ENCODE results near the gene C10orf67.

C10orf67 gene

DNA sequence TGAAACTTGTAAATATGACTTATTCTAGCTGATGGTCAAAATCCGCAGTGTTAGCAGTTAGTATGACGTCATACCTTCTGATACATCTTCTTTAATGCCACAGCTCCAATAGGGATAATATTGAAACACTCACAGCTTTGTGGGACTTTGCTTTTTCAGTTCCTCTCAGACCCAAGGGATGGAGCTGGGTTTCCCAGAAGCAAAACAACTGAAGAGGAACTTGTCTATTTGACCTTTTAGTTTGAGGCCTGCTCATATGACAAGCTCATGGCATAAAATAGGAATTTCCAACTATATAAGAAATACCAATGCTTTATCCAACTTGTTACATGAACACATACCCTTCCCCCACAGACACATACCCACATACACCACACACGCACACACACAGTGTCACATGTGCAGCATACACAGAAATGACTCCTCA is 31.6 kb upstream of the C10orf67 start (continued):
- TF ChIP-seq, protein P1, sequence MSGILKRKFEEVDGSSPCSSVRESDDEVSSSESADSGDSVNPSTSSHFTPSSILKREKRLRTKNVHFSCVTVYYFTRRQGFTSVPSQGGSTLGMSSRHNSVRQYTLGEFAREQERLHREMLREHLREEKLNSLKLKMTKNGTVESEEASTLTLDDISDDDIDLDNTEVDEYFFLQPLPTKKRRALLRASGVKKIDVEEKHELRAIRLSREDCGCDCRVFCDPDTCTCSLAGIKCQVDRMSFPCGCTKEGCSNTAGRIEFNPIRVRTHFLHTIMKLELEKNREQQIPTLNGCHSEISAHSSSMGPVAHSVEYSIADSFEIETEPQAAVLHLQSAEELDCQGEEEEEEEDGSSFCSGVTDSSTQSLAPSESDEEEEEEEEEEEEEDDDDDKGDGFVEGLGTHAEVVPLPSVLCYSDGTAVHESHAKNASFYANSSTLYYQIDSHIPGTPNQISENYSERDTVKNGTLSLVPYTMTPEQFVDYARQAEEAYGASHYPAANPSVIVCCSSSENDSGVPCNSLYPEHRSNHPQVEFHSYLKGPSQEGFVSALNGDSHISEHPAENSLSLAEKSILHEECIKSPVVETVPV (CRISPR knock-in tag; IDR thresholded peaks at IDR 0.05), result no peak
- TF ChIP-seq ZNF565 (CRISPR knock-in tag; conservative IDR thresholded peaks at IDR 0.05; ENCODE audit: low read depth) (no peak), ZFP3 (CRISPR knock-in tag; IDR thresholded peaks at IDR 0.05) (no peak), BACH2 (CRISPR knock-in tag; IDR thresholded peaks at IDR 0.05; ENCODE audit: borderline replicate concordance) (no peak), OSR1 (CRISPR knock-in tag; IDR thresholded peaks at IDR 0.05) (no peak), GLIS3 (CRISPR knock-in tag; IDR thresholded peaks at IDR 0.05) (no peak), TCF4 (CRISPR knock-in tag; IDR thresholded peaks at IDR 0.05; ENCODE audit: borderline replicate concordance) (no peak)

DNA sequence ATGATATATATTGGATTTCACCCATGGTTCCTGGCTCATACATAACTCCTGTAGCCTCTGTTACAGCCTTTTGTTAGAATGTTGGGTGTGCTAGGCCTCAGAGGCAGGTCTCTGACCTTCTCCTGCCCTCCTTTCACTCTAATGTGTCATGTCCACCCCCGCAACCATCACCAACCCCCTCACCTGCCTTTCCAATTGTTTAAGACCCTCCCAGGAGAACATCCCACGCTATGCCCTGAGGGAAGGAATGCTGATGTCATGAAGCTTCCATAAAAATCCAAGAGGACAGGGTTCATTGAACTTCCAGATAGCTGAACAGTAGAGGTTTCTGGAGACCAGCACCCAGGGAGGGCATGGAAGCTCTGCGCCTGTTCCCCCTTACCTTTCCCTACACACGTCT is 30.8 kb upstream of the C10orf67 start:
- TF ChIP-seq ZNF565 (CRISPR knock-in tag; conservative IDR thresholded peaks at IDR 0.05; ENCODE audit: low read depth) (no peak), ZNF8 (CRISPR knock-in tag; IDR thresholded peaks at IDR 0.05) (no peak), PPARA (CRISPR knock-in tag; IDR thresholded peaks at IDR 0.05; ENCODE audit: borderline replicate concordance) (no peak), SNAI2 (CRISPR knock-in tag; IDR thresholded peaks at IDR 0.05) (no peak), CSDC2 (CRISPR knock-in tag; IDR thresholded peaks at IDR 0.05) (no peak), OSR1 (CRISPR knock-in tag; IDR thresholded peaks at IDR 0.05) (no peak), TCF4 (CRISPR knock-in tag; IDR thresholded peaks at IDR 0.05; ENCODE audit: borderline replicate concordance) (no peak), ZFP3 (CRISPR knock-in tag; IDR thresholded peaks at IDR 0.05) (no peak), ZFP30 (CRISPR knock-in tag; IDR thresholded peaks at IDR 0.05) (no peak), ARNTL (CRISPR knock-in tag; IDR thresholded peaks at IDR 0.05; ENCODE audit: borderline replicate concordance, low read depth) (no peak), ISL1 (CRISPR knock-in tag; IDR thresholded peaks at IDR 0.05) (no peak), TOX (CRISPR knock-in tag; IDR thresholded peaks at IDR 0.05; ENCODE audit: borderline replicate concordance) (no peak), RARB (CRISPR knock-in tag; IDR thresholded peaks at IDR 0.05) (no peak), ZNF70 (CRISPR knock-in tag; IDR thresholded peaks at IDR 0.05) (no peak), BACH2 (CRISPR knock-in tag; IDR thresholded peaks at IDR 0.05; ENCODE audit: borderline replicate concordance) (no peak)
- TF ChIP-seq, protein P2, sequence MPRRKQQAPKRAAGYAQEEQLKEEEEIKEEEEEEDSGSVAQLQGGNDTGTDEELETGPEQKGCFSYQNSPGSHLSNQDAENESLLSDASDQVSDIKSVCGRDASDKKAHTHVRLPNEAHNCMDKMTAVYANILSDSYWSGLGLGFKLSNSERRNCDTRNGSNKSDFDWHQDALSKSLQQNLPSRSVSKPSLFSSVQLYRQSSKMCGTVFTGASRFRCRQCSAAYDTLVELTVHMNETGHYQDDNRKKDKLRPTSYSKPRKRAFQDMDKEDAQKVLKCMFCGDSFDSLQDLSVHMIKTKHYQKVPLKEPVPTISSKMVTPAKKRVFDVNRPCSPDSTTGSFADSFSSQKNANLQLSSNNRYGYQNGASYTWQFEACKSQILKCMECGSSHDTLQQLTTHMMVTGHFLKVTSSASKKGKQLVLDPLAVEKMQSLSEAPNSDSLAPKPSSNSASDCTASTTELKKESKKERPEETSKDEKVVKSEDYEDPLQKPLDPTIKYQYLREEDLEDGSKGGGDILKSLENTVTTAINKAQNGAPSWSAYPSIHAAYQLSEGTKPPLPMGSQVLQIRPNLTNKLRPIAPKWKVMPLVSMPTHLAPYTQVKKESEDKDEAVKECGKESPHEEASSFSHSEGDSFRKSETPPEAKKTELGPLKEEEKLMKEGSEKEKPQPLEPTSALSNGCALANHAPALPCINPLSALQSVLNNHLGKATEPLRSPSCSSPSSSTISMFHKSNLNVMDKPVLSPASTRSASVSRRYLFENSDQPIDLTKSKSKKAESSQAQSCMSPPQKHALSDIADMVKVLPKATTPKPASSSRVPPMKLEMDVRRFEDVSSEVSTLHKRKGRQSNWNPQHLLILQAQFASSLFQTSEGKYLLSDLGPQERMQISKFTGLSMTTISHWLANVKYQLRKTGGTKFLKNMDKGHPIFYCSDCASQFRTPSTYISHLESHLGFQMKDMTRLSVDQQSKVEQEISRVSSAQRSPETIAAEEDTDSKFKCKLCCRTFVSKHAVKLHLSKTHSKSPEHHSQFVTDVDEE (CRISPR knock-in tag; IDR thresholded peaks at IDR 0.05), result no peak
- TF ChIP-seq, protein P3, sequence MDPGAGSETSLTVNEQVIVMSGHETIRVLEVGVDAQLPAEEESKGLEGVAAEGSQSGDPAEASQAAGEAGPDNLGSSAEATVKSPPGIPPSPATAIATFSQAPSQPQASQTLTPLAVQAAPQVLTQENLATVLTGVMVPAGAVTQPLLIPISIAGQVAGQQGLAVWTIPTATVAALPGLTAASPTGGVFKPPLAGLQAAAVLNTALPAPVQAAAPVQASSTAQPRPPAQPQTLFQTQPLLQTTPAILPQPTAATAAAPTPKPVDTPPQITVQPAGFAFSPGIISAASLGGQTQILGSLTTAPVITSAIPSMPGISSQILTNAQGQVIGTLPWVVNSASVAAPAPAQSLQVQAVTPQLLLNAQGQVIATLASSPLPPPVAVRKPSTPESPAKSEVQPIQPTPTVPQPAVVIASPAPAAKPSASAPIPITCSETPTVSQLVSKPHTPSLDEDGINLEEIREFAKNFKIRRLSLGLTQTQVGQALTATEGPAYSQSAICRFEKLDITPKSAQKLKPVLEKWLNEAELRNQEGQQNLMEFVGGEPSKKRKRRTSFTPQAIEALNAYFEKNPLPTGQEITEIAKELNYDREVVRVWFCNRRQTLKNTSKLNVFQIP (CRISPR knock-in tag; IDR thresholded peaks at IDR 0.05; ENCODE audit: borderline replicate concordance, low read depth), result no peak
- TF ChIP-seq, protein P4, sequence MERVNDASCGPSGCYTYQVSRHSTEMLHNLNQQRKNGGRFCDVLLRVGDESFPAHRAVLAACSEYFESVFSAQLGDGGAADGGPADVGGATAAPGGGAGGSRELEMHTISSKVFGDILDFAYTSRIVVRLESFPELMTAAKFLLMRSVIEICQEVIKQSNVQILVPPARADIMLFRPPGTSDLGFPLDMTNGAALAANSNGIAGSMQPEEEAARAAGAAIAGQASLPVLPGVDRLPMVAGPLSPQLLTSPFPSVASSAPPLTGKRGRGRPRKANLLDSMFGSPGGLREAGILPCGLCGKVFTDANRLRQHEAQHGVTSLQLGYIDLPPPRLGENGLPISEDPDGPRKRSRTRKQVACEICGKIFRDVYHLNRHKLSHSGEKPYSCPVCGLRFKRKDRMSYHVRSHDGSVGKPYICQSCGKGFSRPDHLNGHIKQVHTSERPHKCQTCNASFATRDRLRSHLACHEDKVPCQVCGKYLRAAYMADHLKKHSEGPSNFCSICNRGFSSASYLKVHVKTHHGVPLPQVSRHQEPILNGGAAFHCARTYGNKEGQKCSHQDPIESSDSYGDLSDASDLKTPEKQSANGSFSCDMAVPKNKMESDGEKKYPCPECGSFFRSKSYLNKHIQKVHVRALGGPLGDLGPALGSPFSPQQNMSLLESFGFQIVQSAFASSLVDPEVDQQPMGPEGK (CRISPR knock-in tag; IDR thresholded peaks at IDR 0.05; ENCODE audit: borderline replicate concordance), result no peak
- no peak for ATAC-seq

DNA sequence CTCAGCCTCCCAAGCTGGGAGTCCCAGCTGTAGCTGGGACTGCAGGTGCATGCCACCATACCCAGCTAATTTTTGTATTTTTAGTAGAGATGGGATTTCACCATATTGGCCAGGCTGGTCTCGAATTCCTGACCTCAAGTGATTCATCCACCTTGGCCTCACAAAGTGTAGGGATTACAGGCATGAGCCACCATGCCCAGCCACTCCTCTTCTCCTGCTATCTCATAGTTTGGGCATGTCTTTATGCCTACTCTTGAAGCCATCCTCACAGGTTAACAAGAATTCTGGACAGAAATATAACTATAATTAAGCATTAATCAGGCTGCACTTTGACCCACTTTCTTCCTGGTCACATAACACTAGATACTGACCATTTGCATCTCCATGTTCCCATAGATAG is 28.6 kb upstream of the C10orf67 start:
- no peak for ATAC-seq
- TF ChIP-seq, protein P1 (CRISPR knock-in tag; IDR thresholded peaks at IDR 0.05), result no peak
- TF ChIP-seq ARNTL (CRISPR knock-in tag; IDR thresholded peaks at IDR 0.05; ENCODE audit: borderline replicate concordance, low read depth) (no peak), RARB (CRISPR knock-in tag; IDR thresholded peaks at IDR 0.05) (no peak), ZNF8 (CRISPR knock-in tag; IDR thresholded peaks at IDR 0.05) (no peak), TCF4 (CRISPR knock-in tag; IDR thresholded peaks at IDR 0.05; ENCODE audit: borderline replicate concordance) (no peak), TOX (CRISPR knock-in tag; IDR thresholded peaks at IDR 0.05; ENCODE audit: borderline replicate concordance) (no peak), ZFP3 (CRISPR knock-in tag; IDR thresholded peaks at IDR 0.05) (no peak), ZC3H10 (CRISPR knock-in tag; IDR thresholded peaks at IDR 0.05) (no peak), ZNF565 (CRISPR knock-in tag; conservative IDR thresholded peaks at IDR 0.05; ENCODE audit: low read depth) (no peak), ZNF70 (CRISPR knock-in tag; IDR thresholded peaks at IDR 0.05) (no peak), ZFP30 (CRISPR knock-in tag; IDR thresholded peaks at IDR 0.05) (no peak)
- TF ChIP-seq, protein P3 (CRISPR knock-in tag; IDR thresholded peaks at IDR 0.05; ENCODE audit: borderline replicate concordance, low read depth), result no peak
- TF ChIP-seq, protein P4 (CRISPR knock-in tag; IDR thresholded peaks at IDR 0.05; ENCODE audit: borderline replicate concordance), result no peak
- TF ChIP-seq, protein P5, sequence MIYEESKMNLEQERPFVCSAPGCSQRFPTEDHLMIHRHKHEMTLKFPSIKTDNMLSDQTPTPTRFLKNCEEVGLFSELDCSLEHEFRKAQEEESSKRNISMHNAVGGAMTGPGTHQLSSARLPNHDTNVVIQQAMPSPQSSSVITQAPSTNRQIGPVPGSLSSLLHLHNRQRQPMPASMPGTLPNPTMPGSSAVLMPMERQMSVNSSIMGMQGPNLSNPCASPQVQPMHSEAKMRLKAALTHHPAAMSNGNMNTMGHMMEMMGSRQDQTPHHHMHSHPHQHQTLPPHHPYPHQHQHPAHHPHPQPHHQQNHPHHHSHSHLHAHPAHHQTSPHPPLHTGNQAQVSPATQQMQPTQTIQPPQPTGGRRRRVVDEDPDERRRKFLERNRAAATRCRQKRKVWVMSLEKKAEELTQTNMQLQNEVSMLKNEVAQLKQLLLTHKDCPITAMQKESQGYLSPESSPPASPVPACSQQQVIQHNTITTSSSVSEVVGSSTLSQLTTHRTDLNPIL (CRISPR knock-in tag; IDR thresholded peaks at IDR 0.05; ENCODE audit: low read depth), result no peak
